ENCODE measurements around the gene PUS10.
"Not testable (repeated sequence)": the region's sequence is repeated elsewhere in the genome, so short reads cannot be mapped to it uniquely, and the experiment has no call there.

PUS10 gene, protein sequence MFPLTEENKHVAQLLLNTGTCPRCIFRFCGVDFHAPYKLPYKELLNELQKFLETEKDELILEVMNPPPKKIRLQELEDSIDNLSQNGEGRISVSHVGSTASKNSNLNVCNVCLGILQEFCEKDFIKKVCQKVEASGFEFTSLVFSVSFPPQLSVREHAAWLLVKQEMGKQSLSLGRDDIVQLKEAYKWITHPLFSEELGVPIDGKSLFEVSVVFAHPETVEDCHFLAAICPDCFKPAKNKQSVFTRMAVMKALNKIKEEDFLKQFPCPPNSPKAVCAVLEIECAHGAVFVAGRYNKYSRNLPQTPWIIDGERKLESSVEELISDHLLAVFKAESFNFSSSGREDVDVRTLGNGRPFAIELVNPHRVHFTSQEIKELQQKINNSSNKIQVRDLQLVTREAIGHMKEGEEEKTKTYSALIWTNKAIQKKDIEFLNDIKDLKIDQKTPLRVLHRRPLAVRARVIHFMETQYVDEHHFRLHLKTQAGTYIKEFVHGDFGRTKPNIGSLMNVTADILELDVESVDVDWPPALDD

GRCh38 chr2:61017556-61018317 is at the start of gene PUS10, which contains the start of gene PEX13:
Gene PUS10 (minus strand): TSS chr2:61018255. CDS start chr2:61011890, 6,365 bp downstream.
Gene PEX13 (plus strand): TSS chr2:61017720. CDS start chr2:61017760, 40 bp downstream.
- peak; percentile 82 to 90 for DNase-seq

DNA sequence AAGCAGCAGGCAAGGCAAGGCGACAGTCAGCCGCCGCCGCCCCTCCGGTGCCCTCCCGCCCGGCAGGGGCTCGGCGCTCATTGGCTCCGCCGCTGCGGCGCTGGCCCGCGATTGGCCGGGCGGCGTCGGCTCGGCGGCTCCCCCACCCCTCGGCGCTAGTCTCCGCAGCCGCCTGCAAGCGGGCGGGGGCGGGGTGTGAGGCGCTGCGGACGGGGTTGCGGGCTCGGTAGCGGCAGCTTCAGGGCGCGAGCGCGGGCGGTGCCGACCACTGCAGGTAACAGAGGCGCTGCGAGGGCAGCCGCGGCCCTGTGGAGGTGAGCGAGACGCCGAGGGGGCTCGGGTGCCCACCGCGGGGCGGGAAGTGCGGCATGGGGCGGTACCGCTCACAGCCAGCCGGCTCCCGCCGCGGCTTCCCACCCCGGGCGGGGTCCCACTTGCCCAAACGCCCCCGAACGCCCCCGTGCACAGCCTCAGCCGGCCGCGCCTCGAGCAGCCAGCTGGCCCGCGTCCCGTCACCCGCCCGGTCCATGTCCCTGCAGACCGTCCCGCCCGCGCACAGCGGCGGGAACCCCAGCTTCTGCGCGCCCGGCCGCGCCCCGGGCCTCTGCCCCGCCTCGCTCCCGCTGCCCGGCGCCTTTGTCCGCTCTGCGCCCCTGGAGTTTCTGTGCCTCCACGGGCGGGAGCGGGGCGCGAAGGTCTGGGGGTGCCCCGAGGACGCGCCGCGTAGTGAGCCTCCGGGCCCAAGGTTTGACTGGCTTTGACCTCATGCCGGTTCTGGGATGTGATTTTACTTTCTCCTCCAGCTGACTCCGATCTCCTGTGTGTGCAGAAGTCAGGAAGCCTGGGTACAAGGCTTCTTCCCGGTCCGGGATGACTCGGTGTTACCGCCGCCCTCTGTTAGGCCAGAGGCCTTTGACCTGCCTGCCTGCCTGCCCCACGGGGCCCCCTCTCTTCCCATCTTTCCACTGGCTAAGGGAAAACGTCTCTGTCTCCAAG is 48.0 kb upstream of the PUS10 start, which contains the start of gene SANBR:
TSS of gene SANBR (plus strand) at position 158 of the 996 bp plus-strand sequence. CDS start 4,480 bp downstream, outside the sequence.
- peak; percentile 83 to 88 for DNase-seq

- no peak for DNase-seq
These were observed 41.3 kb upstream of the PUS10 start for GRCh38 chr2:61059382-61059781.

- no peak for DNase-seq
These were observed 39.5 kb upstream of the PUS10 start for GRCh38 chr2:61057562-61057961.

DNA sequence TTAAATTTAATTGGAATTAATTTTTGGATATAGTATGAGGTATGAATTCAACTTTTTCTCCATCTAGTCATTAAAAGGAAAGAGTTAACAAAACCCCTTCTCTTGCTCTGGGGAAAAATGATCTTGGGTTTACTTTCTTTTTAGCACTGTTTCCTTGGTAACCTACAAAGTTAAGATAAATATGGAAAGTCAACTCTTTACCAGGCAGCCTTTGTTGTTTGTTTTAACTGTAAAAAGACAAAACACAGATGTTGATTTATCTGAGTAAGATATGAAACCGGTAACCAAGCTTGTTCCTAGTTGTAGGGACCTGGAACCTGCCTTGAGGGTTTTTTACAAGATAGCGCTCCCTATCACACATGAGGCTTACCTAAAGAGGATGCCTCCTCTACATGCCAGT is 37.5 kb upstream of the PUS10 start:
- DNase-seq, result no peak

DNA sequence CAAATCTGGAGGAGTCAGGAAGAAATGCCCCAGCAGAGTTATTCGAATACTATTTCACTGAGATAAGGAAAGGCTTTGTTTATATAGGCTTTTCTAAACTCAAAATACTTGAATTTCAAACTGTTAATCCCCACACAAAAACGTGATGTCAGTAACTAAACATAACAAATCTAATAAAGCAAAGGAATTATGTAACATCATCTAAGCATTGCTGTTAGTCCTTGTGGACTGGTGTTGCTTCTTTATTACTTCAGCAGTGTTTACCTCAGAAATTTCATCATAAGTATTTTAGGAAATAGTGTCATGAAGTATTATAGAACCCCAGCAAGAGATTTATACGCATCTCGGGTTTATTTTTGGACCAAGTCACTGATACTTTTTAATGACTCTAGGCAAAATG is 27.9 kb upstream of the PUS10 start:
- no peak for DNase-seq

GRCh38 chr2:61045226-61045625 is 27.2 kb upstream of the PUS10 start:
- DNase-seq, result no peak

DNA sequence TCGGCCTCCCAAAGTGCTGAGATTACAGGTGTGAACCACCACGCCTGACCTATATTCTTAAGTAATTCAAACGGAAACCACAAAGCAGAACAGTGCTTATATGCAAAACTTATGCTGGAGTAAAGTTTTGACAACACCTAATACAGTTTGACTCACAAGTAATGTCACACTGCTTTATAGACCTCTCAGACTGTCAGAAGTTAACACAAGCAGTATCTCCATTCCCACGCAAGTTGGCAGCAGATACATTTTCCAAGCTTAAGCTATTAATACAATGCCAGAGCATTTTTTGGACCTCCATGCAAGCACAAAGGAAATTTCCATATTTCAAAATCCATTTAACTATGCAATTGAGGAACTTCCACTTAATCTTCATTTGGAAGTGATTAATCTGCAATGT is 26.6 kb upstream of the PUS10 start:
- no peak for DNase-seq

DNA sequence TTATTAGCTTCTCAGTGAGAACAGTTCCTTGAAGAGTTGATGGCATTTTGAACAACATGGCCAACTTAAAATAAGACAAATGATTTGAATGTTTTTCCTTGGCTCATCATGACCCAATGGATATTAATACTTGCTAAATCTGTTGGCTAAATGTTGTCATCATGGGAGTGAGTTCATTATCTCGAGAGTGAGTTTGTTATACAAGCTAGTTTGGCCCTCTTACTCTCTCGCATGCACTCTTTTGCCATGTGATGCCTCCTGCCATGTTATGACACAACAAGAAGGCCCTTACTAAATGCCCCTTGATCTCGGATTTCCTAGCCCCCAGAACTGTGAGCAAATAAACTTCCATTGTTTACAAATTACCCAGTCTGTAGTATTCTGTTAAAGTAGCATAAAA is 24.8 kb upstream of the PUS10 start:
- no peak for DNase-seq

DNA sequence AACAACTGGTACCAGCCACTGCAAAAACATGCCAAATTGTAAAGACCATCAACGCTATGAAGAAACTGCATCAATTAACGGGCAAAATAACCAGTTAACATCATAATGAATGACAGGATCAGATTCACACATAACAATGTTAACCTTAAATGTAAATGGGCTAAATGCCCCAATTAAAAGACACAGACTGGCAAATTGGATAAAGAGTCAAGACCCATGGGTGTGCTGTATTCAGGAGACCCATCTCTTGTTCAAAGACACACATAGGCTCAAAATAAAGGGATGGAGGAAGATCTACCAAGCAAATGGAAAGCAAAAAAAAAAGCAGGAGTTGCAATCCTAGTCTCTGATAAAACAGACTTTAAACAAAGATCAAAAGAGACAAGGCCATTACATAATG is 18.6 kb upstream of the PUS10 start:
- DNase-seq, result not testable (repeated sequence)

- DNase-seq, result not testable (repeated sequence)
These were observed 16.5 kb upstream of the PUS10 start for GRCh38 chr2:61034592-61034991.

DNA sequence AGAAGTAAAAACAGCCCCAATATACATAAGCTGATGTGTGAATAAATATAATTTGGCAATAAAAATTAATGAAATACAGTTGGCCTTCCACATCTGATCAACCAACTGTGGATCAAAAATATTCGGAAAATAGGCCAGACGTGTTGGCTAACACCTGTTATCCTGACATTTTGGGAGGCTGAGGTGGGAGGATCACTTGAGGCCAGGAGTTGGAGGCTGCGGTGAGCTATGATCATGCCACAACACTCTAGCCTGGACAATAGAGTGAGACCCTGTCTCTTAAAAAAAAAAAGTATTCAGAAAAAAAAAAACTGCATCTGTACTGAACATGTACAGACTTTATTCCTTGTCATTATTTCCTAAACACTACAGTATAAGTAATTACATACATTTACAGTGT is 11.5 kb upstream of the PUS10 start:
- DNase-seq, result no peak

GRCh38 chr2:61023670-61024069 is 5.6 kb upstream of the PUS10 start:
- no peak for DNase-seq

DNA sequence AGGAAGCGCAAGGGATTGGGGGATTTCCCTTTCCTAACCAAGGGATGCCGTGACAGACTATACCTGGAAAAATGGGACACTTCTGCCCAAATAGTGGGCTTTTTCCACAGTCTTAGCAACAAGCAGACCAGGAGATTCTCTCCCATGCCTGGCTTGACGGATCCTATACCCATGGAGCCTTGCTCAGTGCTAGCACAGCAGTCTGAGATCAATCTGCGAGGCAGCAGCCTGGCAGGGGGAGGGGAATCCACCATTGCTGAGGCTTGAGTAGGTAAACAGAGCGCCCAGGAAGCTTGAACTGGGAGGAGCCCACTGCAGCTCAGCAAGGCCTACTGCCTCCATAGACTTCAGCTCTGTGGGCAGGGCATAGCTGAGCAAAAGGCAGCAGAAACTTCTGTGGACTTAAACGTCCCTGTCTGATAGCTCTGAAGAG is 3.2 kb upstream of the PUS10 start:
- DNase-seq, result no peak

DNA sequence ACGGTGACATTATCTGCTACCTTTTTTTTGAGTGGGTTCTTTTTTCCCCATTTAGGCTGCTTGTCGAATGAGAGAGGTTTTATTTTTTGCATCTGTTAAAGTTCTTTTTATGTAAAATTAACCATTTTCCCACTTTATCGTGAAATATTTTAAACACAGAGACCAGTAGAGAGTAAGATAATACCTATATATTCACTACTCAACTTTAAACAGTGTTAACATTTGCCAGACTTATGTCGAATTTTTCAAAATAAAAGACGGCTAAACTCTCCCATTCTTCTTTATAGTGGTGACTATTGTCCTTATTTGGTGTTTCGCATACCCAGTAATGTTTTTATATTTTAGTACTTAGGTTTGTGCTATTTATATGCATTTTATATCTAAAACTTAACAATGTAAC is 743 bp upstream of the PUS10 start:
- DNase-seq, result no peak

DNA sequence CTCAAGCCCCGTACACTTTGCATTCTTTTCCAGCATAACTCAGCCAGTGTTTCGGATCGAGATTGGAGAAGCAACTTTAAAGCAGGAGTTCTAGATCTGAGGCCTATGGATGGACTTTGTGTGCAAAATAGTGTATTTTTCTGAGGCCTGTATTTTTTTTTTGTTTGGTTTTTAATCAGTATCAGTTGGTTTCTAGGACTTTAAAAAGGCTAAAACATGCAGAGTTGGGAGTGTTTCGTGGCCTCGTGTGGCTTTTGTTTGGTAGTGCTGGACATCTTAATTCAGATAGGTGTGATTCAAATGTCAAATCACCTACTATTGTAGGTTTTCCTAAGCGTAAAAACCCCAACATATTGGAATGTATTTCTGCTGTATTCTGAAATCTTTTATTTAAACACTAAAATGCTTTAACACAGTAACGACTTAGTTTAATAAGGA is 282 bp upstream of the PUS10 start:
- DNase-seq, result no peak

GRCh38 chr2:61017003-61017555 is 976 bp downstream of the PUS10 start:
- peak; percentile 82 to 90 for DNase-seq

DNA sequence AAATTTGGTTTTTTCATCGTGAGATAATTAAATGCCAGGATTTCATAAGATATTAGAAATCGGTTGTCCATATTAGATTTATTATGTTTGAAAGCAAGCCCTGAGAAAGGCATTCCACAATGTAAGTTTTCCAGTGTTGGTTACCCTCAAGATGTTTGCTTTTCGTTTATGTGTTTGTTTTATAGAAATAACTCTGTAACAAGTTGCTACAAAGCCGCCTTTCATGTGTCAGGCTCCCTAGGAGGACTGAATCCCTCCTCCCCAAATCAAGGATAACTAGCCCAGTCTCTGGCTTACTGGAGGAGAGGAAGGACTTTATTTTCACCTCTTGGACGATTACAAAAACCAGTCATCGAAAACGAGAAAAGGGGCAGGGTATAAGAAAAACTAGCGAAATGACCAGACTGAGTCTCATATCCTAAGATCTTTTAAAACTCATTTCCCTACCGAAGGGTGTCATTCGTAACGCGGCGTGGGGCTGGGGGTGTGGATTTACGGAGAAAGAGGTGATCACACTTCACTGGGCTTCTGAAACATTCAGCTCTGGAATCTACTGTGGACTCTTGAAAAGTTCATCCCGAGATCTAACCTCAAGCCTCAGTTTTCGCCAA is 1.6 kb downstream of the PUS10 start:
- DNase-seq, result no peak

GRCh38 chr2:61015976-61016375 is 2.1 kb downstream of the PUS10 start:
- no peak for DNase-seq

- DNase-seq, result no peak
These were observed 3.3 kb downstream of the PUS10 start for GRCh38 chr2:61014763-61015162.

- DNase-seq, result no peak
These were observed 4.7 kb downstream of the PUS10 start for GRCh38 chr2:61013382-61013781.

All from hippocampal formation (tissue), 2 donors.